ENCODE results near the gene WDR5. TPM values are rescaled to one million over a fixed set of nuclear protein-coding genes. Genes with fewer than 3 reads are reported as not detected.
"Not testable (repeated sequence)": the region's sequence is repeated elsewhere in the genome, so short reads cannot be mapped to it uniquely, and the experiment has no call there.

WDR5 gene
- total and polyA plus RNA-seq, 4 donors: 15.7 to 27.3 (median 21.6) TPM

DNA sequence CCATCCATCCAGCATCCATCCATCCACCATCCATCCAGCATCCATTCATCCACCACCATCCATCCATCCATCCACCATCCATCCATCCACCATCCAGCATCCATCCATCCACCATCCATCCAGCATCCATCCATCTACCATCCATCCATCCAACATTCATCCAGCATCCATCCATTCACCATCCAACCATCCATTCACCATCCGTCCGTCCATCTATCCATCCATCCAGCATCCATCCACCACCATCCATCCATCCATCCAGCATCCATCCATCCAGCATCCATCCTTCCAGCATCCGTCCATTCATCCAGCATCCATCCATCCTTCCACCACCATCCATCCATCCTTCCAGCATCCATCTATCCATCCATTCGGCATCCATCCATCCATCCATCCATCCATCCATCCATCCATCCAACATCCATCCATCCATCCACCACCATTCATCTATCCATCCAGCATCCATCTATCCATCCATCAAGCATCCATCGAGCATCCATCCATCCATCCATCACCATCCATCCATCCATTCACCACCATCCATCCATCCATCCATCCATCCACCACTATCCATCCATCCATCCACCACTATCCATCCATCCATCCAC, 32.4 kb upstream of the WDR5 start:
- DNase-seq (no peak), ATAC-seq (ENCODE audit: insufficient read depth, low FRiP score) (no peak)
- Histone ChIP-seq H3K4me3 (no peak overlapping the region), H3K9ac (ENCODE audit: insufficient read depth in 1 of 2, low read length in 2 of 2) (no peak overlapping the region), H3K27ac (ENCODE audit: low read depth in 1 of 2, low read length in 1 of 2) (no peak overlapping the region), H3K4me1 (ENCODE audit: control insufficient read depth in 5 of 5, insufficient read depth in 5 of 5, low read length in 5 of 5) (no peaks in the 10 kb centered on the region), H3K36me3 (ENCODE audit: control insufficient read depth in 4 of 4, insufficient read depth in 4 of 4, low read length in 4 of 4) (no peaks in the 10 kb centered on the region), H3K27me3 (ENCODE audit: control insufficient read depth in 3 of 3, insufficient read depth in 3 of 3, low read length in 2 of 3) (no peaks in the 10 kb centered on the region), H3K9me3 (ENCODE audit: control insufficient read depth in 4 of 4, insufficient read depth in 3 of 4, low read length in 3 of 4) (peaks cover 0 to 4% (median 0%) of the 10 kb centered on the region in 4 donors)
- TF ChIP-seq, protein P1, sequence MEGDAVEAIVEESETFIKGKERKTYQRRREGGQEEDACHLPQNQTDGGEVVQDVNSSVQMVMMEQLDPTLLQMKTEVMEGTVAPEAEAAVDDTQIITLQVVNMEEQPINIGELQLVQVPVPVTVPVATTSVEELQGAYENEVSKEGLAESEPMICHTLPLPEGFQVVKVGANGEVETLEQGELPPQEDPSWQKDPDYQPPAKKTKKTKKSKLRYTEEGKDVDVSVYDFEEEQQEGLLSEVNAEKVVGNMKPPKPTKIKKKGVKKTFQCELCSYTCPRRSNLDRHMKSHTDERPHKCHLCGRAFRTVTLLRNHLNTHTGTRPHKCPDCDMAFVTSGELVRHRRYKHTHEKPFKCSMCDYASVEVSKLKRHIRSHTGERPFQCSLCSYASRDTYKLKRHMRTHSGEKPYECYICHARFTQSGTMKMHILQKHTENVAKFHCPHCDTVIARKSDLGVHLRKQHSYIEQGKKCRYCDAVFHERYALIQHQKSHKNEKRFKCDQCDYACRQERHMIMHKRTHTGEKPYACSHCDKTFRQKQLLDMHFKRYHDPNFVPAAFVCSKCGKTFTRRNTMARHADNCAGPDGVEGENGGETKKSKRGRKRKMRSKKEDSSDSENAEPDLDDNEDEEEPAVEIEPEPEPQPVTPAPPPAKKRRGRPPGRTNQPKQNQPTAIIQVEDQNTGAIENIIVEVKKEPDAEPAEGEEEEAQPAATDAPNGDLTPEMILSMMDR (IDR thresholded peaks at IDR 0.05; ENCODE audit: control extremely low read depth, extremely low read depth): no peak
- WGBS, 2 donors: 75 to 96% methylated on average over 5 of the region's 5 CpGs

DNA sequence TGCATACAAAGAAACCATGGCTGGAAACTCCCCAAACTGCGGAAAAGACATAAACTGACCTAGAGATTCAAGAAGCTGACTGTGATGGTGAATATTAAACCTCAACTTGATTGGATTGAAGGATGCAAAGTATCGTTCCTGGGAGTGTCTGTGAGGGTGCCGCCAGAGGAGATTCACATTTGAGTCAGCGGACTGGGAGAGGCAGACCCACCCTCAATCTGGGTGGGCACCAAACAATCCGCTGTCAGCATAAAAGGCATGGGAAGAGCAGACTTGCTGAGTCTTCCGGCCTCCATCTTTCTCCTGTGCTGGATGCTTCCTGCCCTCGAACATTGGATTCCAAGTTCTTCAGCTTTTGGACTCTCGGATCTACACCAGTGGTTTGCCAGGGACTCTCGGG, 24.8 kb upstream of the WDR5 start:
- H3K9ac ChIP-seq (ENCODE audit: insufficient read depth in 1 of 2, low read length in 2 of 2): no peak overlapping the region
- TF ChIP-seq, protein P1 (IDR thresholded peaks at IDR 0.05; ENCODE audit: control extremely low read depth, extremely low read depth): no peak
- ATAC-seq (ENCODE audit: insufficient read depth, low FRiP score) (no peak), DNase-seq (no peak)
- 75 to 81% methylated on average over 9 of the region's 9 CpGs for WGBS, 2 donors
- no peaks in the 10 kb centered on the region for H3K27me3 ChIP-seq (ENCODE audit: control insufficient read depth in 3 of 3, insufficient read depth in 3 of 3, low read length in 2 of 3)
- no peaks in the 10 kb centered on the region for H3K4me1 ChIP-seq (ENCODE audit: control insufficient read depth in 5 of 5, insufficient read depth in 5 of 5, low read length in 5 of 5)
- no peaks in the 10 kb centered on the region for H3K36me3 ChIP-seq (ENCODE audit: control insufficient read depth in 4 of 4, insufficient read depth in 4 of 4, low read length in 4 of 4)
- no peak overlapping the region for H3K4me3 ChIP-seq
- H3K27ac ChIP-seq (ENCODE audit: low read depth in 1 of 2, low read length in 1 of 2): no peak overlapping the region
- no peaks in the 10 kb centered on the region for H3K9me3 ChIP-seq (ENCODE audit: control insufficient read depth in 4 of 4, insufficient read depth in 3 of 4, low read length in 3 of 4)

DNA sequence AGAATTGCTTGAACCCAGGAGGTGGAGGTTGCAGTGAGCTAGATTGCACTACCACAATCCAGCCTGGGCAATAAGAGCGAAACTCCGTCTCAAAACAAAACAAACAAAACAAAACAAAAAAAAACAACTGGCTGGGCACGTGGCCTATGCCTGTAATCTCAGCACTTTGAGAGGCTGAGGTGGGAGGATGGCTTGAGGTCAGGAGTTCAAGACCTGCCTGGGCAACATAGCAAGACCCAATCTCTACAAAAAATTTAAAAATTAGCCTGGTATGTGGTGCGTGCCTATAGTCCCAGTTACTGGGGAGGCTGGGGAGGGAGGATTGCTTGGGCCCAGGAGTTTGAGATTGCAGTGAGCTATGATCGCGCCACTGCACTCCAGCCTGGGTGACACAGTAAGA, 23.3 kb upstream of the WDR5 start:
- H3K4me1 ChIP-seq (ENCODE audit: control insufficient read depth in 5 of 5, insufficient read depth in 5 of 5, low read length in 5 of 5): no peaks in the 10 kb centered on the region
- no peaks in the 10 kb centered on the region for H3K27me3 ChIP-seq (ENCODE audit: control insufficient read depth in 3 of 3, insufficient read depth in 3 of 3, low read length in 2 of 3)
- H3K9ac ChIP-seq (ENCODE audit: insufficient read depth in 1 of 2, low read length in 2 of 2): no peak overlapping the region
- TF ChIP-seq, protein P1 (IDR thresholded peaks at IDR 0.05; ENCODE audit: control extremely low read depth, extremely low read depth): no peak
- no peaks in the 10 kb centered on the region for H3K9me3 ChIP-seq (ENCODE audit: control insufficient read depth in 4 of 4, insufficient read depth in 3 of 4, low read length in 3 of 4)
- no peaks in the 10 kb centered on the region for H3K36me3 ChIP-seq (ENCODE audit: control insufficient read depth in 4 of 4, insufficient read depth in 4 of 4, low read length in 4 of 4)
- 90 to 93% methylated on average over 6 of the region's 6 CpGs for WGBS, 2 donors
- ATAC-seq (ENCODE audit: insufficient read depth, low FRiP score): no peak
- no peak for DNase-seq
- H3K27ac ChIP-seq (ENCODE audit: low read depth in 1 of 2, low read length in 1 of 2): no peak overlapping the region
- no peak overlapping the region for H3K4me3 ChIP-seq

DNA sequence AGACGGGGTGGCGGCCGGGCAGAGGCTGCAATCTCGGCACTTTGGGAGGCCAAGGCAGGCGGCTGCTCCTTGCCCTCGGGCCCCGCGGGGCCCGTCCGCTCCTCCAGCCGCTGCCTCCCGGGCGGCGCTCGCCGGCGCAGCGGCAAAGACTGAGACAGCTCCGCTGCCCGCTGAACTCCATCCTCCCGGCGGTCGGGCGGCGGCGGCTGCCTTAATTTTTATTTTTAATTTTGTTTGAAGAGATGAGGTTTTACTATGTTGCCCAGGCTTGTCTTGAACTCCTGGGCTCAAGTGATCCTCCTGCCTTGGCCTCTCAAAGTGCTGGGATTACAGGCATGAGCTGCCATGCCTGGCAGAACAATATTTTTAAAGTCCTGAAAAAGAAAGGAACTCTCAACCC, 16.9 kb upstream of the WDR5 start:
- not testable (repeated sequence) for H3K9me3 ChIP-seq (ENCODE audit: control insufficient read depth in 4 of 4, insufficient read depth in 3 of 4, low read length in 3 of 4); ATAC-seq (ENCODE audit: insufficient read depth, low FRiP score); DNase-seq; H3K27me3 ChIP-seq (ENCODE audit: control insufficient read depth in 3 of 3, insufficient read depth in 3 of 3, low read length in 2 of 3); H3K4me1 ChIP-seq (ENCODE audit: control insufficient read depth in 5 of 5, insufficient read depth in 5 of 5, low read length in 5 of 5); H3K27ac ChIP-seq (ENCODE audit: low read depth in 1 of 2, low read length in 1 of 2); H3K36me3 ChIP-seq (ENCODE audit: control insufficient read depth in 4 of 4, insufficient read depth in 4 of 4, low read length in 4 of 4); H3K4me3 ChIP-seq; H3K9ac ChIP-seq (ENCODE audit: insufficient read depth in 1 of 2, low read length in 2 of 2)
- WGBS, 2 donors: 94 to 97% methylated on average over 8 to 10 of the region's 26 CpGs
